ENCODE measurements around the gene SPAG6.

GRCh38 chr10:22455068-22455857 is 110.0 kb downstream of the SPAG6 start:
- TF ChIP-seq TAF1 (IDR thresholded peaks at IDR 0.05; ENCODE audit: low read depth, low read length) (no peak), POLR2A (IDR thresholded peaks at IDR 0.05; ENCODE audit: low read depth, low read length) (no peak), POLR2AphosphoS5 (IDR thresholded peaks at IDR 0.05; ENCODE audit: low read depth, low read length) (no peak), SPI1 (IDR thresholded peaks at IDR 0.05; ENCODE audit: low read depth, low read length) (no peak), POU2F2 (IDR thresholded peaks at IDR 0.05; ENCODE audit: low read depth, low read length) (no peak)

Data from GM12891 (cell line).